ENCODE measurements around the gene PKD1L1.

DNA sequence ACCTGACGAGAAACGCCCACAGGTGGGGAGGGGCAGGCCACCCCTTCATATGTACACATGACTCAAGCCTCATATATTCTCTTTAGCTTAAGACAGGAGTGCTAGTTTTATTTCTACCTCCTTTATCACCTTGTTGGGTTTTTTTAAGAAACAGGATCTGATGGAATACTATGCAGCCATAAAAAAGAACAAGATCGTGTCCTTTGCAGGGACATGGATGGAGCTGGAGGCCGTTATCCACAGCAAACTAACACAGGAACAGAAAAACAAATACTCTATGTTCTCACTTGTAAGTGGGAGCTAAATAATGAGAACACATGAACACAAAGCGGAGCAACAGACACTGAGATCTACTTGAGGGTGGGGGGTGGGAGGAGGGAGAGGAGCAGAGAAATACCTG, 42.3 kb upstream of the PKD1L1 start:
- TF ChIP-seq, protein P1, sequence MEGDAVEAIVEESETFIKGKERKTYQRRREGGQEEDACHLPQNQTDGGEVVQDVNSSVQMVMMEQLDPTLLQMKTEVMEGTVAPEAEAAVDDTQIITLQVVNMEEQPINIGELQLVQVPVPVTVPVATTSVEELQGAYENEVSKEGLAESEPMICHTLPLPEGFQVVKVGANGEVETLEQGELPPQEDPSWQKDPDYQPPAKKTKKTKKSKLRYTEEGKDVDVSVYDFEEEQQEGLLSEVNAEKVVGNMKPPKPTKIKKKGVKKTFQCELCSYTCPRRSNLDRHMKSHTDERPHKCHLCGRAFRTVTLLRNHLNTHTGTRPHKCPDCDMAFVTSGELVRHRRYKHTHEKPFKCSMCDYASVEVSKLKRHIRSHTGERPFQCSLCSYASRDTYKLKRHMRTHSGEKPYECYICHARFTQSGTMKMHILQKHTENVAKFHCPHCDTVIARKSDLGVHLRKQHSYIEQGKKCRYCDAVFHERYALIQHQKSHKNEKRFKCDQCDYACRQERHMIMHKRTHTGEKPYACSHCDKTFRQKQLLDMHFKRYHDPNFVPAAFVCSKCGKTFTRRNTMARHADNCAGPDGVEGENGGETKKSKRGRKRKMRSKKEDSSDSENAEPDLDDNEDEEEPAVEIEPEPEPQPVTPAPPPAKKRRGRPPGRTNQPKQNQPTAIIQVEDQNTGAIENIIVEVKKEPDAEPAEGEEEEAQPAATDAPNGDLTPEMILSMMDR (IDR thresholded peaks at IDR 0.05), result no peak
- no peak for TF ChIP-seq POLR2A (IDR thresholded peaks at IDR 0.05)

Data from right lobe of liver (tissue), 4 donors.